ENCODE data around the gene AP4S1.
"Not testable (repeated sequence)": the region's sequence is repeated elsewhere in the genome, so short reads cannot be mapped to it uniquely, and the experiment has no call there.

The AP4S1 gene

GRCh38 chr14:31009836-31010574 lies 15.4 kb upstream of the AP4S1 start:
- no peak for DNase-seq

- DNase-seq: no peak
Observed at GRCh38 chr14:31010935-31011334, 14.5 kb upstream of the AP4S1 start.

GRCh38 chr14:31013841-31014240 lies 11.6 kb upstream of the AP4S1 start:
- DNase-seq: no peak

GRCh38 chr14:31018057-31018645 lies 7.3 kb upstream of the AP4S1 start:
- no peak for DNase-seq

GRCh38 chr14:31020834-31021575 lies 4.4 kb upstream of the AP4S1 start:
- no peak for DNase-seq

GRCh38 chr14:31021576-31021949 lies 3.9 kb upstream of the AP4S1 start:
- DNase-seq: no peak

GRCh38 chr14:31022386-31022785 lies 3.1 kb upstream of the AP4S1 start:
- DNase-seq: no peak

GRCh38 chr14:31024010-31024480 lies 1.4 kb upstream of the AP4S1 start:
- DNase-seq: no peak

GRCh38 chr14:31024577-31025366 lies 677 bp upstream of the AP4S1 start:
- no peak for DNase-seq

GRCh38 chr14:31026077-31026449 lies 614 bp downstream of the AP4S1 start, which contains the start of gene STRN3:
STRN3 (minus strand) TSS chr14:31026379; CDS start chr14:31026185, 194 bp downstream.
- DNase-seq: no peak

GRCh38 chr14:31026450-31027235 lies 1.2 kb downstream of the AP4S1 start:
- peak; percentile 93 for DNase-seq

GRCh38 chr14:31027847-31028246 lies 2.4 kb downstream of the AP4S1 start:
- no peak for DNase-seq

GRCh38 chr14:31029016-31029970 lies 3.8 kb downstream of the AP4S1 start:
- DNase-seq: no peak

GRCh38 chr14:31030469-31030868 lies 5.0 kb downstream of the AP4S1 start:
- DNase-seq: no peak

GRCh38 chr14:31036552-31036951 lies 11.1 kb downstream of the AP4S1 start:
- no peak for DNase-seq

GRCh38 chr14:31037709-31038221 lies 12.3 kb downstream of the AP4S1 start:
- no peak for DNase-seq

GRCh38 chr14:31038521-31039166 lies 13.2 kb downstream of the AP4S1 start:
- DNase-seq: no peak

- DNase-seq: no peak
Observed at GRCh38 chr14:31042300-31042699, 16.9 kb downstream of the AP4S1 start.

- DNase-seq: not testable (repeated sequence)
Observed at GRCh38 chr14:31042893-31043292, 17.4 kb downstream of the AP4S1 start.

GRCh38 chr14:31043379-31043778 lies 17.9 kb downstream of the AP4S1 start:
- DNase-seq: no peak

All from activated CD4-positive, alpha-beta T cell treated with anti-CD3 and anti-CD28 coated beads for 48 hours (primary cell).